NCI-H82 treated with DMSO at 0.1 percent for 48 hours (cell line): ENCODE data around the gene CHDH.

Experiments used
- DNase-seq: peaks from one replicate; lab custom pipeline; 2025; ENCODE audit not compliant: unreplicated experiment; lab: John Stamatoyannopoulos, UW

CHDH gene

GRCh38 chr3:53856964-53857363 is 10.7 kb upstream of the CHDH start:
- DNase-seq: no peak

- DNase-seq: no peak
Observed at GRCh38 chr3:53850895-53851294, 4.7 kb upstream of the CHDH start.

- no peak for DNase-seq
Observed at GRCh38 chr3:53849916-53850315, 3.7 kb upstream of the CHDH start.

GRCh38 chr3:53846851-53847155 is 584 bp upstream of the CHDH start:
- no peak for DNase-seq

GRCh38 chr3:53845881-53846133 is 412 bp downstream of the CHDH start:
- DNase-seq: no peak

GRCh38 chr3:53845103-53845880 is 927 bp downstream of the CHDH start:
- no peak for DNase-seq

- DNase-seq: no peak
Observed at GRCh38 chr3:53844262-53845102, 1.7 kb downstream of the CHDH start.

- DNase-seq: no peak
Observed at GRCh38 chr3:53843195-53844177, 2.7 kb downstream of the CHDH start.

GRCh38 chr3:53842436-53843194 is 3.6 kb downstream of the CHDH start:
- no peak for DNase-seq

GRCh38 chr3:53841296-53841695 is 4.9 kb downstream of the CHDH start:
- DNase-seq: no peak

GRCh38 chr3:53837331-53837730 is 8.9 kb downstream of the CHDH start:
- no peak for DNase-seq

GRCh38 chr3:53836084-53836872 is 9.9 kb downstream of the CHDH start:
- DNase-seq: no peak

- DNase-seq: no peak
Observed at GRCh38 chr3:53835257-53835656, 11.0 kb downstream of the CHDH start.

GRCh38 chr3:53834429-53835095 is 11.7 kb downstream of the CHDH start:
- DNase-seq: no peak

GRCh38 chr3:53833700-53834099 is 12.5 kb downstream of the CHDH start:
- no peak for DNase-seq

- DNase-seq: no peak
Observed at GRCh38 chr3:53833053-53833645, 13.1 kb downstream of the CHDH start.

GRCh38 chr3:53830944-53831343 is 15.3 kb downstream of the CHDH start:
- DNase-seq: no peak

- DNase-seq: no peak
Observed at GRCh38 chr3:53829605-53830004, 16.6 kb downstream of the CHDH start.

- DNase-seq: no peak
Observed at GRCh38 chr3:53828581-53828980, 17.6 kb downstream of the CHDH start.
